HFFc6 (cell line): ENCODE measurements around the gene PALLD. TPM values are rescaled to one million over a fixed set of nuclear protein-coding genes. Genes with fewer than 3 reads are reported as not detected.
A peak's percentile ranks its signal among the peaks of the same experiment; 100 is the strongest.

Source experiments
- DNase-seq: peaks from one replicate; pipeline ENCODE4 v3.0.0-alpha.2; 2018
- H3K27ac Mint-ChIP-seq: 2 replicates; pipeline ENCODE4 v1.8.0; 2020; ENCODE audit warnings: mild to moderate bottlenecking, mixed read lengths
- H3K27me3 Mint-ChIP-seq: 2 replicates; pipeline ENCODE4 v1.8.0; 2021; ENCODE audit warnings: mild to moderate bottlenecking, moderate library complexity, mixed read lengths; ENCODE audit not compliant: insufficient read depth
- H3K36me3 Mint-ChIP-seq: 2 replicates; pipeline ENCODE4 v1.8.0; 2021; ENCODE audit warnings: low read depth, mixed read lengths
- H3K4me1 Mint-ChIP-seq: 2 replicates; pipeline ENCODE4 v1.8.0; 2020; ENCODE audit warnings: low read depth, mixed read lengths
- H3K4me3 Mint-ChIP-seq: 2 replicates; pipeline ENCODE4 v1.8.0; 2020; ENCODE audit warnings: mild to moderate bottlenecking, moderate library complexity, mixed read lengths
- H3K9me3 Mint-ChIP-seq: 2 replicates; pipeline ENCODE4 v1.8.0; 2020; ENCODE audit warnings: mild to moderate bottlenecking, mixed read lengths
- total RNA-seq, 6 experiments: library from RNA; stranded (reverse); fragmentation: NEBNext Ultra II Directional; extraction: Animal tissue kit (Norgen Biotek cat#: 25700); gene quantifications; 2 replicates in 1 of 6; 3 replicates in 5 of 6; pipeline ENCODE4 v1.2.3, GENCODE V29; 2021
- TF ChIP-seq, protein P1 (sequence below): fragments of 200-600 bp; sonication (generic); IDR thresholded peaks from 2 replicates; pipeline ENCODE4 v1.5.0; 2021; ENCODE audit warnings: antibody characterized with exemption, mild to moderate bottlenecking

The PALLD gene
- total RNA-seq, 6 experiments from 2014 or later, result 72.6 to 163 (median 149) TPM

DNA sequence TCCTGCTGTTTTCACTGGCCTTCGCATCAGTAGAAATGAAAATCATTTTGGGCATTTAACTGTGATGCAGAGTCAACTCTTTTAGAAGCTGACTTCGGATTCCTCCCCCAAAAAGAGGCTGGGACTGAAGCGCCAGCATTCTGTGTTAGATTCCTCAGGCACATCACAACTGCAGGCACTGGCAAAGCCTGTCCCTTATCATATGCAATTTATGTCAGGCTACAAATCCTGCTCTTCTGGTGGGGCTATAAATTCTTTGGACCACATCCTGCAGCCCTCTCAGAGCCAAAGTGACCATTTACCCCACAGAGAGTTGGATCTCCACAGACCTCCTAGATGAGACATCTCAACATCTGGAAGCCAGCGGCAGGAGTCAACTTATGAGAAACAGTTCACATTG lies 374.8 kb downstream of the PALLD start:
- no peak for DNase-seq
- H3K27ac Mint-ChIP-seq, result peak overlapping the region; percentile 13; the same call in 1 of the 2 replicates
- H3K4me3 Mint-ChIP-seq, result peak overlapping the region; percentile 16; the same call in 1 of the 2 replicates

DNA sequence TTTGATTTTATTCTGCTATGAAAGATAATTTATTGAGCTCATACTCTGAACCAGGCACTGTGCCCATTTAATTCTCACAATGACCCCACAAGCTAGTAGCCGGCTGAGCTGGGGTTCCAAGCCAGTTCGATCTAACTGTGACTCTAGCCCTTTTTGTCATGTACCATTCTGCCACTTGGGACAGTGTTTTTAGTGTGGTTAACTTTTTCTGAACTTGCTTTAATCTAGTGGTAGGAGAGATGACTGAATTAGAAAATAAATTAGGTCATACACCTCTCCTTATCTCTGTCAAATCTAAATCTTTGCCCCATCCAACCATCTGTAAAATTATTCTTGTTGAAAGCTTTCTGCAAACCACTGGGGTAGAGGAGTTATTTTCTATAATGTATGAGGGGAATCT lies 377.2 kb downstream of the PALLD start:
- H3K9me3 Mint-ChIP-seq, result peaks cover 5% of the 10 kb centered on the region; the same call in 1 of the 2 replicates
- no peaks in the 10 kb centered on the region for H3K27me3 Mint-ChIP-seq
- H3K27ac Mint-ChIP-seq, result no peak overlapping the region
- TF ChIP-seq, protein P1, sequence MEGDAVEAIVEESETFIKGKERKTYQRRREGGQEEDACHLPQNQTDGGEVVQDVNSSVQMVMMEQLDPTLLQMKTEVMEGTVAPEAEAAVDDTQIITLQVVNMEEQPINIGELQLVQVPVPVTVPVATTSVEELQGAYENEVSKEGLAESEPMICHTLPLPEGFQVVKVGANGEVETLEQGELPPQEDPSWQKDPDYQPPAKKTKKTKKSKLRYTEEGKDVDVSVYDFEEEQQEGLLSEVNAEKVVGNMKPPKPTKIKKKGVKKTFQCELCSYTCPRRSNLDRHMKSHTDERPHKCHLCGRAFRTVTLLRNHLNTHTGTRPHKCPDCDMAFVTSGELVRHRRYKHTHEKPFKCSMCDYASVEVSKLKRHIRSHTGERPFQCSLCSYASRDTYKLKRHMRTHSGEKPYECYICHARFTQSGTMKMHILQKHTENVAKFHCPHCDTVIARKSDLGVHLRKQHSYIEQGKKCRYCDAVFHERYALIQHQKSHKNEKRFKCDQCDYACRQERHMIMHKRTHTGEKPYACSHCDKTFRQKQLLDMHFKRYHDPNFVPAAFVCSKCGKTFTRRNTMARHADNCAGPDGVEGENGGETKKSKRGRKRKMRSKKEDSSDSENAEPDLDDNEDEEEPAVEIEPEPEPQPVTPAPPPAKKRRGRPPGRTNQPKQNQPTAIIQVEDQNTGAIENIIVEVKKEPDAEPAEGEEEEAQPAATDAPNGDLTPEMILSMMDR, result no peak
- H3K4me1 Mint-ChIP-seq, result peaks cover 68% of the 10 kb centered on the region
- H3K36me3 Mint-ChIP-seq, result peaks cover 55% of the 10 kb centered on the region
- no peak for DNase-seq
- H3K4me3 Mint-ChIP-seq, result no peak overlapping the region

More for the DNA sequence above, 374.8 kb downstream of the PALLD start:
- Mint-ChIP-seq H3K36me3 (peaks cover 48% of the 10 kb centered on the region), H3K9me3 (no peaks in the 10 kb centered on the region), H3K27me3 (no peaks in the 10 kb centered on the region), H3K4me1 (peaks cover 84% of the 10 kb centered on the region)
- TF ChIP-seq, protein P1, result no peak

DNA sequence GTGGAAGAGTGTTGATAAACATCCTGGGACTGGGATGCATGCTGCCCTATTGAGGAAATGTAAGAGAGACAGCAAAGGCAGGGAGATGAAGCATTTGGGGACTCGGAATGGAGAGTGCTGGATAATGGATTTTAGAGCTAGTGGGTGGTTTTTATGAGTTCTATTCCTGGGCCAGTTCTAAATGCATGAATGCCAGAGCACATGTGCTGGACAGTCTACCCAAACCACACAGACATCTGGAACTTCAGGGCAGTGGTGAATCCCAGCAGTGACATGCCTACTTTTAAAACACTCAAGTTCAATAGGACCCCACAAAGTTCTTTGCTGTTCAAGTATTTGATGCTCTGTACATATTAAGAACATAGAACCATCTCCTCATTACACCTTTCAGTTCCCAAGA lies 379.3 kb downstream of the PALLD start:
- DNase-seq, result no peak
- peak overlapping the region; percentile 1; the same call in 1 of the 2 replicates for H3K27ac Mint-ChIP-seq
- H3K9me3 Mint-ChIP-seq, result peaks cover 5% of the 10 kb centered on the region; the same call in 1 of the 2 replicates
- H3K4me3 Mint-ChIP-seq, result no peak overlapping the region
- H3K27me3 Mint-ChIP-seq, result no peaks in the 10 kb centered on the region
- peaks cover 61% of the 10 kb centered on the region for H3K36me3 Mint-ChIP-seq
- peaks cover 68% of the 10 kb centered on the region for H3K4me1 Mint-ChIP-seq
- TF ChIP-seq, protein P1, result no peak

DNA sequence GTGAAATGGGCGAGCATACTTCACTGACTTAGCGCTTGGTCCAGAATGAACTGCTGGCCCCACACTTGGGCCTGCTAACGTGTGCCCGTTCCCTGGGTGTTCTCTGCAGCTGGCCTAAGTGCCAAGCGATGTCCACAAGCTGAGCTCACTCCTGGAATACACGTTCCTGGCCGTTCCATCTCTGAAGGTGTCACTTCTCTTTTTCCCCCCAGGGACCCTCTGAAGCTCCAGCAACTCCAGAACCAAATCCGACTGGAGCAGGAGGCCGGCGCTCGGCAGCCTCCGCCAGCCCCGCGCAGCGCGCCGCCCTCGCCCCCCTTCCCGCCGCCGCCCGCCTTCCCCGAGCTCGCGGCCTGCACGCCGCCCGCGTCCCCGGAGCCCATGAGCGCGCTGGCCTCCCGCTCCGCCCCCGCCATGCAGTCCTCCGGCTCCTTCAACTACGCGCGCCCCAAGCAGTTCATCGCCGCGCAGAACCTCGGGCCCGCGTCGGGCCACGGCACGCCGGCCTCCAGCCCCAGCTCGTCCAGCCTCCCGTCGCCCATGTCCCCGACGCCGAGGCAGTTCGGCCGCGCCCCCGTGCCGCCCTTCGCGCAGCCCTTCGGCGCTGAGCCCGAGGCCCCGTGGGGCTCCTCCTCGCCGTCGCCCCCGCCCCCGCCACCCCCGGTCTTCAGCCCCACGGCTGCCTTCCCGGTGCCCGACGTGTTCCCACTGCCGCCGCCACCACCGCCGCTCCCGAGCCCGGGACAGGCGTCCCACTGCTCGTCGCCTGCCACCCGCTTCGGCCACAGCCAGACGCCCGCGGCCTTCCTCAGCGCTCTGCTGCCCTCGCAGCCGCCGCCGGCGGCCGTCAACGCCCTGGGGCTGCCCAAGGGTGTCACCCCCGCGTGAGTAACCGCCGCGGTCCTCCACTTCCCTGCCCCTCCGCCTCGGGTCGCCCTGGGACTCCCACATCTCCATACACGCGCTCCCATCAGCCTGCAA lies 380.9 kb downstream of the PALLD start:
- TF ChIP-seq, protein P1, result no peak
- peaks cover 17% of the 10 kb centered on the region; the same call in 1 of the 2 replicates for H3K9me3 Mint-ChIP-seq
- no peak overlapping the region for H3K27ac Mint-ChIP-seq
- DNase-seq, result no peak
- H3K4me1 Mint-ChIP-seq, result peaks cover 73% of the 10 kb centered on the region
- peaks cover 67% of the 10 kb centered on the region for H3K36me3 Mint-ChIP-seq
- H3K27me3 Mint-ChIP-seq, result no peaks in the 10 kb centered on the region
- no peak overlapping the region for H3K4me3 Mint-ChIP-seq

DNA sequence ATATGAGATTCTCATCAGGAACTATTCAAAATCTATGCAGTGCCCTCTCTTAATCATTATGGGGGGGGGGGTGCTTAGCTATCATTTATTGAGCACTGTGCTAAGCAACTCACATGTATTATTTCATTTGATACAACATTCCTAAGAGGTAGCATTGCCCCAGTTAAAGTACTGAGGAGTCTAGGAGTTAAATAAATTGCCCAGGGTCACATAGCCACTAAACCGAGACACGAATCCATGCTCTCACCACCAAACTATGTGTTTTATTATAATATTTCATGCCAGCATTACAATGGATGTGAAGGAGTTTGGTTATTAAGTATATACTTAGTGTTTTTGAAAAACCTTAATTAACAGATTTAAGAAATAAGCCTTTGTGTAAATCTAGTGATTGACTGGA lies 381.8 kb downstream of the PALLD start:
- Mint-ChIP-seq H3K36me3 (peaks cover 65% of the 10 kb centered on the region), H3K27ac (no peak overlapping the region)
- DNase-seq, result no peak

More for the DNA sequence above, 381.8 kb downstream of the PALLD start:
- Mint-ChIP-seq H3K4me3 (no peak overlapping the region), H3K4me1 (peaks cover 78% of the 10 kb centered on the region), H3K9me3 (peaks cover 17% of the 10 kb centered on the region; the same call in 1 of the 2 replicates), H3K27me3 (no peaks in the 10 kb centered on the region)
- TF ChIP-seq, protein P1, result no peak
